GF-D8 (cell line): ENCODE results near the gene GRIP2.

Experiments
- DNase-seq: peaks from one replicate; lab custom pipeline; 2025; lab: John Stamatoyannopoulos, UW

Gene GRIP2

DNA sequence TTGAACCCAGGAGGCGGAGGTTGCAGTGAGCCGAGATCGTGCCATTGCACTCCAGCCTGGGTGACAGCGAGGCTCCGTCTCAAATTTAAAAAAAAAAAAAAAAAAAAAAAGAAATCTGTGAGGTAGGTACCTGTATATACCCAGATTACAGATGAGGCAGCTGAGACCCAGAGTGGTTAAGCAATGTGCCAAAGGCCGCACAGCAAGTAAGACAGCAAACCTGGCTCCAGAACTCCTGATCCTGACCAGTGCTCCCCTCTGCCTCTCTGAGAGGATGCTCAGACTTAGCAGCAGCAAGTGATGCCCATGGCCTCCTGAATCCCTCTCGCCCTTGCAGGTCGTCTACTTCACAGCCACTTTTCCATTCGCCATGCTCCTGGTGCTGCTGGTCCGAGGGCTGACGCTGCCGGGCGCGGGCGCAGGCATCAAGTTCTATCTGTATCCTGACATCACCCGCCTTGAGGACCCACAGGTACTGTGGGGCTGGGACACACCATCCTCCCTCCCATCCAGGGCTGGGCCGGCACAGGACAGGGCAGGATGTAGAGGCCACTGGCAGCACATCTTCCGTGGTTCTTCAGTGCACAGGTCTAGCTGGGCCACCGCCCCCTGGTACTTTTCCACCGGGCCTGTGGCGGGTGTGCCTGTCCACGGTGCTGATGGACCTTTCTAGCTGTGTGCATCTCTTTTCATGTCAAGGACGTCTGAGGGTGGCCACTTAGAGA lies 73.8 kb downstream of the GRIP2 start:
- DNase-seq: no peak

DNA sequence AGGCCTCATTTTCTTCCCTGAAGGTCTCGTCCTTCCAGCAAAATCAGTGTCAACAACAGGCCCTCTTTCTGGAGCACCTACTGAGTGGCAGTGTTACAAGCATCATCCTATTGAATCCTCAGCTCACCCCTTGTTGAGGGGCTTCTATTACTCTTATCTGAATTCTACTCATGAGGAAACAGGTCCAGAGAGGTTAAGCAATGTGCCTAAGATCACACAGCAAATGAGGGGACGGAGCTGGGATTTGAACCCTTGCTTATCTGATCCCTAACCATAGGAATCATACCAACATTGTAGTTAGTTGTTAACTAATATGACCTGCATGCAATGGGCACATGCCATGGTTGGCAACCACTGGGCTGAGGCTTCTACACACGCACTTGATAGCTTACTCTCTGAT lies 74.7 kb downstream of the GRIP2 start:
- no peak for DNase-seq

DNA sequence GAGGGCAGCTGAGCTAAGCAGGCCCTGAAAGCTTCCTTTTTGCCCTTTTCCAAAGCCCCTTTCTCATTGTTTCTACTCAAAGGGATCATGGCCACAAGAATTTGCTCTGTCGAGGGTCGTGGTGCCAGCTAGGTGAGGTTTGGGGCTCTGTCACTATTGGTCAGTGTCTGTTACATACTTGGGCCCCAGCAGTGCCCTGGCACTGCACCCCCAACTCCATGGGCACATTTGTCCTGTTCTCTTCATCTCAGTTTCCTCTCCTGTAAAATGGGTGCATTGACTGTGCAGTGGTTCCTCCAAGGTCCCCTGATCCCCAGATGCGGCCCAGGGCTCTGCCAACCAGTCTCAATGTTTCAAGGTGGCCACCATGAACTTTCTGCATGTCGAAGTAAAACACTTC lies 75.6 kb downstream of the GRIP2 start:
- DNase-seq: no peak

DNA sequence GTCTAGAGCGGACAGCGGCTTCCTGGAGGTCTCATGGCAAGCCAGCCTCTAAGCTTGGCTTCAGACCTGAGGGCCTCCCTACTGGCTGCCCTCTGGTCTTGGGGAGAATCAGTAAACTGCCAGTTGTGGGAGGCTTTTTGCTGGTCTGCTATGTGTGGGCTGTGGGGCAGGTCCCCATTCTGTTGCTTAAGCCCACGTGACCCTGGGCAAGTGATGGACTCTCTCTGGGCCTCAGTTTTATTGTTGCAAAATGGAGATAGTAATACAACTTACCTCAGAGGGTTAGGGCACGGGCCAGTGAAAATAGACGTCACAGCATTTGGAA lies 76.0 kb downstream of the GRIP2 start:
- DNase-seq: no peak

DNA sequence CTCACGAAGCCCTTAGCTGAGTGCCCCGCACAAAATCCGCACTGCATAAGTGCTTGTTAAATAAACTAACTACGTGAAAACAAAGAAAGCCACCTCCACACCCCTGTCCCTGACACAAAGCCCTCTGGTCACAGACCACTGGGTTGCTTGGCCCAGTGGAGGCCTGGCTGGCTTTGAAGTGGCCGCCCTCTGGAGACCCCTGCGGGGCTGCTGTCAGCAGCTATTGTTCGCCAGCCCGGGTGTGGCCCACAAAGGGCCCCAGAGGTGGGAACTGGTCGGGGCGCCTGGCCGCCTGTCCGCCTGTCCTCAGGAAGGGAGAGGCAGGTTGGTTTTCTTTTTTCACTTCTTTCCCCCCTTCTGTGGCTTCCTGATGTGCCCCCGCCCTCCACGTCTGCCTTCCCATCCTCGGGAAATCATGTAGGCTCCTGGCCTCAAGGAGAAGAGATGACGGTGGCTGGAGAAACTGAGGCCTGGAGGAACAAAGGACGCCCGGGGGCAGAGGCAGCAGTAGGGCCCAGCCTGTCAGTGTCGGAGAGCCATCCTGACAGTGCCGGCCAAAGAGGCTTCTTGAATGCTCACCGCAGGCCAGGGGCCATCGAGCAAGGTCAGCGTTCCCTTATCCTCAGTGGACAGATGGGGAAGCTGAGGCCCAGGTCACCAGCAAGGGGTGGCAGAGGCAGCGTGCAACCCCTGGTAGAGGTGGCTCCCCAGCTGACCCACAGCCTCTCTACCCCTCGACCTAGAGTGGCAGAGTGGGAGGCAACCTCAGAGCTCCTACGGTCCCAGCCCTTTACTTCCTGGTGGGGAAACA lies 76.6 kb downstream of the GRIP2 start:
- no peak for DNase-seq

DNA sequence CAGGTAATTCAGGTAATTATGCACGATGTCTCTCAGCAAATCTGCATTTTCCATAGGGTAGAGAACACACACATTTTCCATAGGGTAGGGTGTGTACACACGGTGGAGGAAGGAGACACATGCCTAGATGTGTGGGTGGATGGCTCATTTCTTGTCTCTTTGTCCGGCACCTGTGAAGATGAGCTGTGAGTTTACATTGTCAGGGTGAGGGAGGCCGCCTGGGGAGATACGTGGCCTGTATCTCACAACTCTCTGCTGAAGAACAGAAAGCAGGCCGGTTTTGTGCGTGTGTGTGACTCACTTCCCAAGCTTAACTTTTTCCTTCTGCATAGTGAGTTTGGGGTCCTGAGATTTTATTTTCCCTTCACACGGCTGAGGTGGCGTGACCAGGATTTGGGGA lies 77.4 kb downstream of the GRIP2 start:
- no peak for DNase-seq

DNA sequence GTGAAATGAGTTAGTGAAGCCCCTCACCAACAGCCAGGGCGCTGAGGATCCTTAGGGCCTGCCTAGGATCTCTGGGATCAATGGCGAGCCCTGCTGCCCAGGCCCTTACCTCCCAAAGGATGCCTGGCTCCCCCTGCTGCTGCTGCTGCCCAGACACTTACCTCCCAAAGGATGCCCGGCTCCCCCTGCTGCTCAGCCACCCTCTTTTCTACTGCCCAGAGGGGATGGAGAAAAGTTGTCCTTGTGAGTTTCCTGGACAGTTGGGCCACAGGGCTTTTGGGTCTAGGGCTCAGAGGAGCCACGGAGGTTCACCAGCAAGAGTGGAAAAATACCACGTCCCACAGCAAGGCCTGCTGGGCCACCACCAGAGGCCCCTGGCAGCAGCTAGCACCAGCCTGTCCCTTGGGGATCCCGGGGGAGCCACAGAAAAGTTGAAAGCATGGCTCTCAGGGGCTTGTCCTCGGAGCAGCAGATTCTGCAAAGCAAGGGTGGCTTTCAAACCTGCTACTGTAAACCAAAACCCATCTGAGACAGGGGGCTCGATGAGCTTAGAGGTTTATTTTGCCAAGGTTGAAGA lies 78.3 kb downstream of the GRIP2 start:
- DNase-seq: no peak

DNA sequence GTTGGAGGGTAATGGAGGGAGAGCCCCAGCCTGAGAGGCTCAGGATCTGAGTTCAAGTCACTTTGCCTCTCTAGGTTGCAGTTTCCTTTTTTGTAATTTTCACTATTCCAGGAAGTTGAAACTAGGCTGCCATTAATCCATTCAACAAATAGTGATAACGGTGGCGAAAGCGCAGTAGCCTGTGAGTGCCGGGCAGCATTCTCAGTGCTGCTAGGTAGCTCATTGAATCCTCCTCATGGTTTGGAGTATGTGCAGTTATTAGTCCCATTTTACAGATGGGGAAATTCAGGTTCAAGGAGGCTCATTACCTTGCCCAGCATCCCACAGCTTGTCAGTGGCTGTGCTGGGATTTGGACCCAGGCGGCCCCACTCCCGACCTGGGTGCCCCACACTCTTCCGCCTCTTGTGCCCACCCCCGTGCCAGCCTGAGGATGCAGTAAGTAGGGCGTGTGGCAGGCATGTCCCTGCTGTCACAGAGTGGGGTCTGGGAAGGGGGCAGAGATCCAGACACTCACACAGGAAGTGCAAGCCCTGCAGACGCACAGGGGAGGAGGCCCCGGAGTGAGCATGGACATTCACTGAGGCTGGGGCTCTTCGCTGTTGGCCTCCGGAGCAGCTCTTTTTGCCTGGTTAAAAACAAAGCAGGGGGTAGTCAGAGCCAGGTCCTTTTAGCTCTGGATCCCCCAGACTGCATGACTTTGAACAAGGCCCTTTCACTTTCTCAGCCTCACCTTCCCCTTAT lies 79.0 kb downstream of the GRIP2 start:
- no peak for DNase-seq

DNA sequence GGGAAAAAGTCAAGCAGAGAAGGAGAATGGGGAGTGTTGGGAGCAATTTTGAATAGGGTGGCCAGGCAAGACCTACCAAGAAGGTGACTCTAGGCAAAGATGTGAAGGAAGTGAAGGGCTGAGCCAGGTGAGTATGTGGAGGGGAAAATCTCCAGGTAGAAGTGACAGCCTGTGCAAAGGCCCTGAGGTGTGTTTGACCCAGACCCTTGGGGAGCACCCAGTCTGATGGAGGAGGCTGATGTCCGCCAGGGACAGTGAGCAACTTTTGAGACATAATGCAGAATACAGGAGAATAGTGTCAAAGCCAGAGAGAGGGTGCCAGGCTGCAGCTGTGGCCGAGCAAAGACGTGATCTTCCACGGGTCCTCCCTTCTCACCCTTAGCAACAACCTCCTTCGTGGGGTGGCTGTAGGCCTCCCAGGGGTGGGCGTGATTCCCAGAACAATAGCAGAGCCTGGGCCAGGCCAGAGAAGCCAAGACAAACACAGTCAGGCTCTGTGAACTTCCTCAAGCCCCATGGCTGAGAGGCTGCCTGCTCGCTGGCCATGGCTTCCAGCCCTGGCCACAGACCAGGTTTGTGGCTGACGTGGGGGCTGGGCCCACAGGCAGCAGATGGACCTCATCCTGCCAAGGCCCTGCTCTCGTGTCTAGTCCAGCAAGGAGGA lies 79.7 kb downstream of the GRIP2 start:
- no peak for DNase-seq

DNA sequence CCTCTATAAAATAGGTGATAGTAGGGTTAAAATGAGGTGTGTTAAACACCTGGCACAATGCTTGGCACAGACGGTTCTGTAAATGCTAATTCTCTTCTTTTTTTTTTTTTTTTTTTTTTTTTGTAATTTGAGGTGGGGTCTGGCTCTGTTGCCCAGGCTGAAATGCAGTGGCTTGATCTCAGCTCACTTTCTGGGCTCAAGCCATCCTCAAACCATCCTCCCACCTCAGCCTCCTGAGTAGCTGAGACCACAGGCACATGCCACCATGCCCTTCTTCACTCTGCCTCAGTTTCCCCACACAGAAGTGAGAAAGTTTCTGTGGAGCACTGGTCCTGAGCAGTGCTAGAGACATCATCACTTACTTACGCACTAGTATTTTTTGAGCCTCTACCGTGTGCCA lies 80.4 kb downstream of the GRIP2 start:
- no peak for DNase-seq

DNA sequence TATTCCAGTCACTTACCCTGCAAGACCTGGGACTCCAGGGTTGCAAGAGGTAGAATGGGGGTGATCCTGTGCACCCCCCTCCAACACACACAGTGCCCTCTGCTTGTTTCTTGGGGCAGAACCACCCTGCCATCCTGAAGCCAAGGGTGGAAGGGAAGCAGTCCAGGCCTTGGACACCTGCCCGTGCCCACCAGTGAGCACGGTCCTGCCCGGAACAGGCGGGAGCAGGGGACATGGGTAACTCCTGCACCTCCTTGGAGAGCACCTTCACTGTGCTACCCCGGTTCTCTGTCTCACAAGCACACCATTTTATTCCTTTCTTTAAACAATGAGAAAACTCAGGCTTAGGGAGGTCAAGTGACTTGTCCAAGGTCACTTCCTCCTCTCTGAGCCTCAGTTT lies 80.8 kb downstream of the GRIP2 start:
- DNase-seq: no peak

DNA sequence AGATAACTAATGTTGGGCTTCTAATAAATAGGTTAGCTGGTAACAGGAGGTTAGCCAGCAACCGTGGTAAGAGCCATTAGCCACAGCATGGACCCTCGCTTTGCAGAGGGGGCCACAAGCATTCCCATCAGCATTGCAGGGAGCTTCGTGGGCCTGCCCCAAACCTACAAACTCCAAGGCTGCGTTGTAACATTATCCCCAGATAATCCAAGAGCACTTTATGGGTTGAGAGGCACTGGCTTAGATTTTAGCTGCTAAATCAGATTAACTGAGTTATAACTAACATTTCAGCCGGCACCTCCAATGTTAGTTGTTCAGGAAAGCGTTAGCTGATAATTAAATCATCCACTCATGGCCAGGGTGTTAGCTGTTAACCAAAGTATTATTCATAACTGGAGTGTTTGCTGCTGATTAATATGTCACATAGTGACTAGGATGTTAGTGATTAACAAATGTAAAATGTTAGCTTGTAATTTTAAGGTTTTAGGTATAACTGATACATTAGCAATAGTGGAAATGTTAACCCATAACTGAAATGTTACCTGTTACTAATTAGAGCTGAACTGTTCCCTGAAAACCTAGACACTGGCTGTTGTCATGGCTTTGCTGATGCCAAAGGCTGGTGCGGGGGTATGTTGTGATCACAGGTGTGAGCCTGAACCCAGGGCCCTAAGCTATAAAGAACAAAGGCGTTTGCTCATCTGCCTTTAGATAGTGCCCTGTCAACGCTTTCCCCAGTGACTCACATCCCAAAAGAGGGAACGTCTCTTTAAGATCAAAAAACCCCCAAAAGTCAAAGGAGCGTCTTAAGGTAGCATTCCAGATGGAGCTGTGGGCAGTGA lies 81.5 kb downstream of the GRIP2 start:
- DNase-seq: no peak

DNA sequence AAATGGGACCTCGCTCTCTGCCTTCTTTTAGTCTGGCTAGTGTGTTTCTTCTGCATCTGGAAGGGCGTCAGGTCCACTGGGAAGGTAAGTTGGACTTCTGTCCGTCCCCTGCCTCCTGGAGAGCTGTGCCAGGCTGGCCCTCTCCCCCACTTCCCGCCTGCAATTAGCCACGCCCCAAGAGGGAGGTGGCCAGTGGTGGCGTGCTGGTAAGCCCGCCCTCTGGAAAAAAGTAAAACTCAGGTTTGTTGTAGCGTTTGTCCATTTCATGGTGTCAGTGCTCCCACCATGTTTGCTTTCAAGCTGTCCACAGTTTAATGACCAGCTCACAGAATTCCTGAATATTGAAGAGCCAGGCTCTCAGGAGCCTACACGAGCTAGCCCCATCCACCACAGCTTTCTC lies 82.1 kb downstream of the GRIP2 start:
- DNase-seq: no peak

DNA sequence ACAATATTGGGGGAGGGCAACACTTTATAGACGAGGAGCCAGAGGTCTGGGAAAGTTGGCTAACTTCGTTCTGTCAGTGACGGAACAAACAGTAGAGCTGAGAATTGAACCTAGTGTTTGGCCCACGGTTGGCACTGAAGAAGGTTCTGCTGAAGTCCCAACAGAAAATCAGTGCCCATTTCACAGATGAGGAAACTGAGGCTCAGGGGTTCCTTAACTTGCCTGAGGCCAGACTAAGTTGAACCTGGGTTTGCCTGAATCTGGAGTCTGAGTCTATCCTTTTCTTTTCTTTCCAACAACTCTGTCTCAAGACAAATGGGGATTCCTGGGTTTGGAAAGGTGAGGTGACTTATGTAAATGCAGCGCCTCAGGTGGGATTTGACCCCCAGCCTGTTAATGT lies 82.7 kb downstream of the GRIP2 start:
- no peak for DNase-seq

DNA sequence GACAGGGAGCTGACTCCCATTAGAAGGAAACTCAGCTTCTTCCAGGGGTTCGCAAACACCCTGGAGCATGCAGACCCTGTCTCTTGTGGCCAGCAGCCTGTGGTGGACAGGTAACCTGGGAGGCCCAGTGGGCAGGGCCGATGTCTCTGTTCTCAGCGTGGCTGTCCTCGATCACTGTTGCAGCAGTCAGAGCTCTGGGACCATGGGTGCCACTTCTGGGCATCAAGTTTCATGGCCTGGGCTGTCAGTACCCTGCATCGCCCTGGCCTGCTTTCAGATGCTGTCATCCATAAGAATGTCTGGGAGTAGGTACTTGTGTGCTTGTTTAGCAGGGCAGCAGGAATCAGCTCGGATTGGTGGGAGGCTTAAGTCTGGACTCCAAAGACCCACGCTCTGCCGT lies 83.3 kb downstream of the GRIP2 start:
- DNase-seq: no peak

DNA sequence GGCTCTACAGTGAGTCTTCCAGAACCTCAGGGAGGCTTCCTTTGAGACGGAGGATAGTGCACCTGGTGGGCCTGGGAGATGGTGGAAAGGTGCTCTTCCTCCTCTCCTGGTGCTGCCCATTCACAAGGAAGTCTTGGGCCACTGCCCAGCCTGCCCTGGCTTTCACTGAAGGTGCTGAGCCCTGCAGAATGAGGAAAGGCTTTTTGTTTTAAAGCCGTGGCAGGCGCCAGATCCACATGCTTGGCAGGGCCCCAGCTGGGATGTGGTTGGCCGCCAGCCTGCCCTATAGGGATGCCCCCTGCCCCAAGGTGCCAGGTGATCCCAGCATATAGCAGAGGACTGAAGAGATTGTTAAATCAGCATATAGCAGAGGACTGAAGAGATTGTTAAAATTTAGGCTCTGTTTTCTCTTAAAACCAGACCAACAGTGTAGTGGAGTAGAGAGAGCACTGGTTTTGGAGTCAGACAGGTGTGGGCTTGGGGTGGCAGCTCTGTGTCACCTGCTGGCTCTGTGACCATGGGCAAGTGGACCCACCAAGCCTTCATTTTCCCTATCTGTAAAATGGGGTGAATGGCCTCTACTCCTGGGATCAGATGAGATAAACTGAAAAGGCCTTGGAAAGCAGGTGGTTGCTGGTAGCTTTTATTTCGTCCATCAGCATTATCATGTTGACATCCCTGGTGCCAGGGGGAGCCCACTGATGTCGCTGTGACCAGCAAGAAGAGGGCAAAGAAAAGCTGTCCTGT lies 84.4 kb downstream of the GRIP2 start:
- no peak for DNase-seq

DNA sequence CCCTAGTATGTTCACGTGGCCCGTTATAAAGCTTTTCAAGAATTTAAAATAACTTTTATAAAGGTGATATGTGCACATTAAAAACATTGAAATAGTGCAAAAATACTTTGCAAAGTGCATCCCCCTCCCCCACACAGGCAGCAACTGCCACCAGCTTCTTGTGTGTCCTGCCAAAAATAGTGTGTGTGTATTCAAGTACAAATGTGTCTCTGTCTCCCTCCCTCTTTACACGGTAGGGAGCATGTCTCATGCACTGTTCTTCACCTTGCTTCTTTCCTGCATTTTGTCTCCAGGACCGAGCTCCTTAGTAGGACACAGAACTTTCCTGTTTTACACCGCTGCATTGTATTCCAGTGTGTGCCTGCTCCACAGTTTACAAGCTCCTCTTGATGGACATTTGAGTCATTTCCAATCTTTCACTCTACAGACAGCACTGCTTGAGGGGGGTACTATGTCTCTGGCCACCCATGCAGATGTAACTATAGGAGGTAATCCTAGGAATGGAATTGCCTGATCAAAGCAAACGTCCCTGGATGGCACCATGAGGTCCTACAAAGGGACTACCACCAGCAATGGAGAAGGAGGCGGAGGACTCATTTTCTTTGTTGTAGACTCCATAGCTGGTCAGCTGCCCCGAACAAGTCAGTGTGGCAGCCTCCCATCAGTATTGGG lies 85.4 kb downstream of the GRIP2 start:
- DNase-seq: no peak

DNA sequence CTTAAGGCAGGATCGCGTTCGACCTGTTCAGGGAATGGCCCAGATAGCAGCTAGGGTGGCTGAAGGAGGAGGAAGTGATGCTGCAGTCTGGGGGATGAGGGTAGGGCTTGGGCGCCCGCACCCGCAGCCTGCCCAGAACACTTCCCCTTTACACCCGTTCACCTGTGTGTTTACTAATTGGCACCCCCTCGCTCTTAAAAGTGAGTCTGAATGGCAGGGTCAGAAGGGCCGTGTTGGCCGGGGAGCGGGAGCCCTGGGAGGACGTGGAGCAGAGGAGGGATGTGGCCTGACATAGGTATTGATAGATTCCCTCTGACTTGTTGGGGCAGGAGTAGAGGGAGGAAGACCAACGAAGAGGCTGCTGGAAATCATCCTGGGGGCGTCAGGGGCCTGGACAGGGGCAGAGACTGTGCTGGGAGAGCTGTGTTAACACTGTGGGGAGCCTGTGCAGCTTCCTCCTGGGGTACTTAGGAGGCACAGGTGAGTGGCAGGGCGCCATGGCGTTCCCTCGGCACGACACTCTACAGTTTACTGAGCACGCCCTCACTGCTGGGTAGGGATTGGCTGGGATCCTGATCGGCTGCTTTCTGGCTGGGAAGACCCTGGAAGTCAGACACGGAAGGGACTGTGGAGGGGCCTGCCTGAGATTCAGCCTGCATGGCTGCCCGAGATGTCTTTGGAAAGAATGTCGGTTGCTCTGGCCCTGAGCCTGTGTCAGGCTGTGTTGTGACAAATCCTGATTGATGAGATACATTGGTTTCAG lies 86.1 kb downstream of the GRIP2 start:
- no peak for DNase-seq
